ENCODE results near the gene GPC5. TPM values are rescaled to one million over a fixed set of nuclear protein-coding genes. Genes with fewer than 3 reads are reported as not detected.

Gene GPC5
- polyA plus RNA-seq, 2 of the 4 experiments (the other 2 are of a cell fraction), result not detected

- H3K9me3 ChIP-seq, result no peaks in the 10 kb centered on the region
- ChIA-PET CTCF (no interaction called here), POLR2A (no interaction called here)
- H3K27ac ChIP-seq, result no peak overlapping the region
- H3K4me2 ChIP-seq, result no peak overlapping the region
- FAIRE-seq (no peak), DNase-seq (ENCODE audit: low read depth in 1 of 2, low spot score in 1 of 2) (no peak), ATAC-seq (no peak)
- 1% methylated on average over 3 of the region's 3 CpGs for WGBS (ENCODE audit: missing lambda C conversion rate)
- TF ChIP-seq MAFK (IDR thresholded peaks at IDR 0.05; ENCODE audit: partially characterized antibody) (no peak), CHD2 (IDR thresholded peaks at IDR 0.05; ENCODE audit: low read length, partially characterized antibody) (no peak), SREBF2 (IDR thresholded peaks at IDR 0.05) (no peak), HOXB13 (CRISPR knock-in tag; IDR thresholded peaks at IDR 0.05; ENCODE audit: low read depth) (no peak)
- H3K4me3 ChIP-seq, result no peak overlapping the region
- H3K4me1 ChIP-seq, result no peaks in the 10 kb centered on the region
Observed at GRCh38 chr13:92612892-92613291, 1214.5 kb downstream of the GPC5 start.

DNA sequence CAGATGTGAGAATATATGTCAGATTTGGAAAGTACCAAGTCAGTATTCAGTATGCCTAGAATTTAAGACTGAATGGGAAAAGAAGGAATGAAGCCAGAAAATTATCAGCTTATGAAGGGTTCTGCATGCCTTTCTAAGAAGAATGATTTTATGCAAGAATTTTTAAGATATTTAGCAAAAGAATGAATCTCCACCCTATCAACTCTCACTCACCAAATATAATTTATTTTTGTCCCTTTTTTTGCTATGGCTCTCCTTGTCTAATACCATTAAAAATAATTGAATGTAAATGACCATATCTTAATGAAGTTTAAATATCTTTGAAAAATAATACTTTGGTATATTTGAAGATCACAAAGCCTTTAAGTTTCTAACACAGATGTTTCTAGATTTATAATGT is 1215.5 kb downstream of the GPC5 start:
- CTCF ChIA-PET, result no interaction called here
- no peak overlapping the region for H3K27ac ChIP-seq
- ATAC-seq (no peak), DNase-seq (ENCODE audit: low read depth in 1 of 2, low spot score in 1 of 2) (no peak), FAIRE-seq (no peak)
- no peak overlapping the region for H3K4me2 ChIP-seq
- no peaks in the 10 kb centered on the region for H3K9me3 ChIP-seq
- POLR2A ChIA-PET, result no interaction called here
- no peaks in the 10 kb centered on the region for H3K4me1 ChIP-seq
- H3K4me3 ChIP-seq, result no peak overlapping the region
- TF ChIP-seq POLR2A (IDR thresholded peaks at IDR 0.05; ENCODE audit: low read length), result no peak
- no peak for TF ChIP-seq SREBF2 (IDR thresholded peaks at IDR 0.05)
- no peak for TF ChIP-seq TFCP2L1 (CRISPR knock-in tag; IDR thresholded peaks at IDR 0.05)
- no peak for TF ChIP-seq HDAC2 (IDR thresholded peaks at IDR 0.05)
- no peak for TF ChIP-seq FOSB (CRISPR knock-in tag; IDR thresholded peaks at IDR 0.05)
- no peak for TF ChIP-seq RFX5 (IDR thresholded peaks at IDR 0.05)
- no peak for TF ChIP-seq POLR2AphosphoS2 (conservative IDR thresholded peaks at IDR 0.05; ENCODE audit: low read length)
- no peak for TF ChIP-seq RARB (CRISPR knock-in tag; IDR thresholded peaks at IDR 0.05)
- no peak for TF ChIP-seq MAFK (IDR thresholded peaks at IDR 0.05; ENCODE audit: partially characterized antibody)

- WGBS (ENCODE audit: missing lambda C conversion rate), result 16% methylated on average over 5 of the region's 5 CpGs
- ChIA-PET CTCF (no interaction called here), POLR2A (no interaction called here)
- no peaks in the 10 kb centered on the region for H3K9me3 ChIP-seq
- no peak overlapping the region for H3K4me3 ChIP-seq
- DNase-seq (ENCODE audit: low read depth in 1 of 2, low spot score in 1 of 2) (no peak), ATAC-seq (no peak), FAIRE-seq (no peak)
- no peak for TF ChIP-seq ZFP36 (IDR thresholded peaks at IDR 0.05; ENCODE audit: borderline replicate concordance, partially characterized antibody)
- no peak for TF ChIP-seq HEYL (CRISPR knock-in tag; IDR thresholded peaks at IDR 0.05)
- TF ChIP-seq NPAS2 (CRISPR knock-in tag; IDR thresholded peaks at IDR 0.05; ENCODE audit: borderline replicate concordance), result no peak
- no peak for TF ChIP-seq ELK1 (IDR thresholded peaks at IDR 0.05; ENCODE audit: low read depth, low read length)
- TF ChIP-seq MAZ (IDR thresholded peaks at IDR 0.05; ENCODE audit: borderline replicate concordance, low read depth, low read length), result no peak
- TF ChIP-seq, protein P1, sequence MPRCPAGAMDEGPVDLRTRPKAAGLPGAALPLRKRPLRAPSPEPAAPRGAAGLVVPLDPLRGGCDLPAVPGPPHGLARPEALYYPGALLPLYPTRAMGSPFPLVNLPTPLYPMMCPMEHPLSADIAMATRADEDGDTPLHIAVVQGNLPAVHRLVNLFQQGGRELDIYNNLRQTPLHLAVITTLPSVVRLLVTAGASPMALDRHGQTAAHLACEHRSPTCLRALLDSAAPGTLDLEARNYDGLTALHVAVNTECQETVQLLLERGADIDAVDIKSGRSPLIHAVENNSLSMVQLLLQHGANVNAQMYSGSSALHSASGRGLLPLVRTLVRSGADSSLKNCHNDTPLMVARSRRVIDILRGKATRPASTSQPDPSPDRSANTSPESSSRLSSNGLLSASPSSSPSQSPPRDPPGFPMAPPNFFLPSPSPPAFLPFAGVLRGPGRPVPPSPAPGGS (IDR thresholded peaks at IDR 0.05), result no peak
- TF ChIP-seq, protein P2, sequence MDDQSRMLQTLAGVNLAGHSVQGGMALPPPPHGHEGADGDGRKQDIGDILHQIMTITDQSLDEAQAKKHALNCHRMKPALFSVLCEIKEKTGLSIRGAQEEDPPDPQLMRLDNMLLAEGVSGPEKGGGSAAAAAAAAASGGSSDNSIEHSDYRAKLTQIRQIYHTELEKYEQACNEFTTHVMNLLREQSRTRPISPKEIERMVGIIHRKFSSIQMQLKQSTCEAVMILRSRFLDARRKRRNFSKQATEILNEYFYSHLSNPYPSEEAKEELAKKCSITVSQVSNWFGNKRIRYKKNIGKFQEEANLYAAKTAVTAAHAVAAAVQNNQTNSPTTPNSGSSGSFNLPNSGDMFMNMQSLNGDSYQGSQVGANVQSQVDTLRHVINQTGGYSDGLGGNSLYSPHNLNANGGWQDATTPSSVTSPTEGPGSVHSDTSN (IDR thresholded peaks at IDR 0.05), result no peak
- no peak for TF ChIP-seq GATA3 (IDR thresholded peaks at IDR 0.05; ENCODE audit: borderline replicate concordance)
- TF ChIP-seq TFCP2L1 (CRISPR knock-in tag; IDR thresholded peaks at IDR 0.05), result no peak
- TF ChIP-seq JUN (IDR thresholded peaks at IDR 0.05), result no peak
- TF ChIP-seq CHD4 (IDR thresholded peaks at IDR 0.05; ENCODE audit: borderline replicate concordance), result no peak
- no peak for TF ChIP-seq ZNF302 (CRISPR knock-in tag; IDR thresholded peaks at IDR 0.05)
- TF ChIP-seq CHD2 (IDR thresholded peaks at IDR 0.05; ENCODE audit: low read length, partially characterized antibody), result no peak
- TF ChIP-seq FOSB (CRISPR knock-in tag; IDR thresholded peaks at IDR 0.05), result no peak
- no peak for TF ChIP-seq HDAC2 (IDR thresholded peaks at IDR 0.05)
- TF ChIP-seq ESRRA (IDR thresholded peaks at IDR 0.05; ENCODE audit: borderline replicate concordance, low read length), result no peak
- no peak for TF ChIP-seq CBX2 (IDR thresholded peaks at IDR 0.05; ENCODE audit: borderline replicate concordance, low read depth)
- no peak for TF ChIP-seq ATOH8 (CRISPR knock-in tag; IDR thresholded peaks at IDR 0.05; ENCODE audit: low read depth)
- H3K4me1 ChIP-seq, result no peaks in the 10 kb centered on the region
- no peak overlapping the region for H3K4me2 ChIP-seq
- H3K27ac ChIP-seq, result no peak overlapping the region
Observed at GRCh38 chr13:92621985-92622384, 1223.6 kb downstream of the GPC5 start.

Measured in A549 (cell line).